MCF 10A (cell line): ENCODE data around the gene DLX4. TPM values are rescaled to one million over a fixed set of nuclear protein-coding genes. Genes with fewer than 3 reads are reported as not detected.

Experiments
- BruUV-seq: library from RNA; stranded (reverse); fragments of 400-500 nt; replicated peaks from 2 replicates; lab custom pipeline; 2021; lab: Mats Ljungman, UMichigan
- CTCF ChIA-PET: fragments of 300-600 bp; sonication (Branson Sonifier 250); formaldehyde crosslinking; extraction: SDS; loops from one replicate; lab custom pipeline; 2021; ENCODE audit warnings: antibody characterized with exemption, inconsistent platforms; lab: Yijun Ruan, JAX
- POLR2A ChIA-PET: fragments of 300-600, 350-650 bp; sonication (Branson Sonifier 250); formaldehyde crosslinking; extraction: SDS; loops from one replicate; lab custom pipeline; 2020; ENCODE audit warnings: antibody characterized with exemption, inconsistent platforms; lab: Yijun Ruan, JAX
- DNase-seq: peaks from one replicate; pipeline ENCODE4 v3.0.0-alpha.2; 2018; ENCODE audit not compliant: unreplicated experiment
- H3K27ac Mint-ChIP-seq: one replicate; pipeline ENCODE4 v1.8.0; 2022; ENCODE audit warnings: mild to moderate bottlenecking, low read depth, mixed read lengths; ENCODE audit not compliant: unreplicated experiment
- H3K27me3 Mint-ChIP-seq: one replicate; pipeline ENCODE4 v1.8.0; 2022; ENCODE audit warnings: mixed read lengths; ENCODE audit not compliant: insufficient read depth, unreplicated experiment
- H3K36me3 Mint-ChIP-seq: one replicate; pipeline ENCODE4 v1.8.0; 2022; ENCODE audit warnings: mild to moderate bottlenecking, moderate library complexity, mixed read lengths; ENCODE audit not compliant: insufficient read depth, unreplicated experiment
- H3K4me1 Mint-ChIP-seq: one replicate; pipeline ENCODE4 v1.8.0; 2022; ENCODE audit warnings: mixed read lengths; ENCODE audit not compliant: insufficient read depth, unreplicated experiment
- H3K4me3 Mint-ChIP-seq: one replicate; pipeline ENCODE4 v1.8.0; 2022; ENCODE audit warnings: mild to moderate bottlenecking, moderate library complexity, mixed read lengths; ENCODE audit not compliant: unreplicated experiment
- H3K9me3 Mint-ChIP-seq: one replicate; pipeline ENCODE4 v1.8.0; 2022; ENCODE audit warnings: mixed read lengths; ENCODE audit not compliant: unreplicated experiment
- intact Hi-C: fragments of 100-400 bp; cut with micrococcal nuclease; formaldehyde crosslinking; loops from 2 replicates; pipeline ENCODE4 v1.14.1; 2022
- total RNA-seq: library from RNA; stranded (reverse); gene quantifications from 2 replicates; pipeline ENCODE4 v1.2.3, GENCODE V29; 2022
- TF ChIP-seq, protein P1 (sequence below): fragments of 200-600 bp; IDR thresholded peaks from one replicate; pipeline ENCODE4 v1.8.0; 2022; ENCODE audit warnings: antibody characterized with exemption, mild to moderate bottlenecking; ENCODE audit not compliant: unreplicated experiment

The DLX4 gene
- total RNA-seq, 1 experiment from 2014 or later: 0.56 TPM

DNA sequence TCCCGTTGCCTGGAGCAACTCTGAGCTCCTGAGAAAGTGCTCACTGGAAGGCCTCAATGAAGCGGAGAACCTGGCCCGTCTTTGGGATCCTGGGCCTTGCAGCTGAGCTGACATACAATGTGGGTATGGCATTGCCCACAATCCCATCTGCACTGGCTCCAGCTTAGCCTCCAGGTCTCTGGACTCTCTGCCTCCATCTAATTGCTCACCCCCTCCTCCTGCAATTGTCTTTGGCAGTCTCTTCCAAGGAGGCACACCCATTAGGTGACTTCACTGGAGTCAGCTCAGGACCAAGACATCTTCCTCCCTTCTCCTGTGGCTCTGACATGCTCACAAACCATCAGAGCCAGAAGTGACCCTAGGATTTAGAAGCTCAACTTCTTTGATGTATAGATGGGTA, 1.5 kb downstream of the DLX4 start:
- CTCF ChIA-PET: interaction anchor here (0.6 to 1.5 kb wide), 2 partner anchors 27 to 28 kb away, joined by 3 to 4 read pairs; no protein-coding TSS in a partner anchor

DNA sequence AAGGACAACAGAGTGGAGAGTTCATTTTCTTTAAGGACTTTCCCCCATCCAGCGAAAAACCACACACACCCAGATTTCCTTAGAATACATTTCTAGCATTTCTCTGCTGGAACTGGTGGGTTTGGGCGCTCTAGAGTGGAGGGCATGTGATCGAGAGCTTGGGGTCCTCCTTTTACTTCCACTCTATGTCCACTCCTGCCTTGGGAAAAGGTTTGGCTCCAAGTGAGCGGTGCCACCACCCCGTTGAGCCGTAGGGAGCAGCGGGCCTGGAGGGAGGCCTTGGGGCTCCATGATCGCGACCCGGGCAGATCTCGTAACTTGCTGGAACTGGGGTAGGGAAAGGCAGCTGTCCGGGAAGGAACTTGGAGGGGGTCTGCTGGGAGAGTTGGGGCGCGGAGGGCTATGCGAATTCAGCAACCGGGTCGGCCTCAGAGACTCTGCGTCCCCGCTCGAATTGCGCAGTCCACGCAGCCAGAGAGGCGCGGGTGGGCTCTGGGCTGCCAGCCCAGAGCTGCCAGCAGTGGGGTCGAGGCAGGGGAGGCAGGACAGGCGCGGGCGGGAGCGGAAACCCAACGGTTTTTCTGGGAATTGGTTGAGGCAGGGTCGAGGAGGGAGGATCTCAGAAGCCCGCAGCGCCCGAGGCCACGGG, 2.3 kb downstream of the DLX4 start:
- intact Hi-C loops: no loop called here
- CTCF ChIA-PET: interaction anchor here (0.5 to 1.5 kb wide), 3 partner anchors 20 to 27 kb away, joined by 3 to 4 read pairs (median 3); no protein-coding TSS in a partner anchor
- no peaks in the 10 kb centered on the region for H3K9me3 Mint-ChIP-seq
- peaks cover 6% of the 10 kb centered on the region for H3K4me1 Mint-ChIP-seq
- H3K27me3 Mint-ChIP-seq: peaks cover 58% of the 10 kb centered on the region
- H3K4me3 Mint-ChIP-seq: no peak overlapping the region
- DNase-seq: no peak
- TF ChIP-seq, protein P1, sequence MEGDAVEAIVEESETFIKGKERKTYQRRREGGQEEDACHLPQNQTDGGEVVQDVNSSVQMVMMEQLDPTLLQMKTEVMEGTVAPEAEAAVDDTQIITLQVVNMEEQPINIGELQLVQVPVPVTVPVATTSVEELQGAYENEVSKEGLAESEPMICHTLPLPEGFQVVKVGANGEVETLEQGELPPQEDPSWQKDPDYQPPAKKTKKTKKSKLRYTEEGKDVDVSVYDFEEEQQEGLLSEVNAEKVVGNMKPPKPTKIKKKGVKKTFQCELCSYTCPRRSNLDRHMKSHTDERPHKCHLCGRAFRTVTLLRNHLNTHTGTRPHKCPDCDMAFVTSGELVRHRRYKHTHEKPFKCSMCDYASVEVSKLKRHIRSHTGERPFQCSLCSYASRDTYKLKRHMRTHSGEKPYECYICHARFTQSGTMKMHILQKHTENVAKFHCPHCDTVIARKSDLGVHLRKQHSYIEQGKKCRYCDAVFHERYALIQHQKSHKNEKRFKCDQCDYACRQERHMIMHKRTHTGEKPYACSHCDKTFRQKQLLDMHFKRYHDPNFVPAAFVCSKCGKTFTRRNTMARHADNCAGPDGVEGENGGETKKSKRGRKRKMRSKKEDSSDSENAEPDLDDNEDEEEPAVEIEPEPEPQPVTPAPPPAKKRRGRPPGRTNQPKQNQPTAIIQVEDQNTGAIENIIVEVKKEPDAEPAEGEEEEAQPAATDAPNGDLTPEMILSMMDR: no peak
- POLR2A ChIA-PET: interaction anchor here (0.7 to 0.8 kb wide), 2 partner anchors 7 to 8 kb away, joined by 3 to 5 read pairs; no protein-coding TSS in a partner anchor
- no peaks in the 10 kb centered on the region for H3K36me3 Mint-ChIP-seq
- no TSS peak for BruUV-seq
- no peak overlapping the region for H3K27ac Mint-ChIP-seq

More for the DNA sequence above, 1.5 kb downstream of the DLX4 start:
- intact Hi-C loops: no loop called here
- Mint-ChIP-seq H3K36me3 (no peaks in the 10 kb centered on the region), H3K4me3 (no peak overlapping the region), H3K4me1 (peaks cover 6% of the 10 kb centered on the region), H3K27me3 (peaks cover 66% of the 10 kb centered on the region), H3K9me3 (no peaks in the 10 kb centered on the region), H3K27ac (no peak overlapping the region)
- no peak for DNase-seq
- TF ChIP-seq, protein P1: no peak
- POLR2A ChIA-PET: interaction anchor here (0.7 to 0.8 kb wide), 2 partner anchors 8 to 9 kb away, joined by 3 to 5 read pairs; no protein-coding TSS in a partner anchor
- no TSS peak for BruUV-seq

DNA sequence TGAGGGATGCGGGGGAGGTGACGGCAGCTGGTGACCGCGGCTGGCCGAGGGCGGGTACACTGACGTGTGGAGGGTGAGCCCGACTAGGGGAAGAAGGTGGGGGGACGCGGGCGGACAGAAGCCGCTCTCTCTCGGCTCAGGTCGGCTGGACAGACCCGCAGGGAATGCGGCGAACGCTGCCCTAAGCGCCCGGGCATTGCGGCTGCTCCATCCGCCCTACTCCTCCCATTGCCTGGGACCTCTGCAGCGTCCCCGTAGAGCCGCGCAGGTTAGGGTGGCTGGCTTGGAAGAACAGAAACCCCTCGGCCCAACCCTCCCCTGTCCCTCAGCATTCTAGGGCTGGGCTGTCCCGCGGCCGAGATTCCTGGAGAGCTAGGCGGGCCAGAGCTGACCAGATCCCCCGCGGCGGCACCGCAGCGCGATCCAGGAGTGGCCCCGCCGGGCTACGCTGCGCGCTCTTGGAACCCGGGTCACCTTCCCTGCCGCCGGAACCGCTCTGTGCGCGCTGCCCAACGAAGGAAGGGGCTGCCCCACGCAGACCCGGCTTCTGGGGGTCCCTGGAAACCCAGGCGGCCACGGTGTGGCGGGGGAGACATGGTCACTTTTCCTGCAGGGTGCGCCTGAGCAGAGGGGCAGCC, 3.0 kb downstream of the DLX4 start:
- intact Hi-C loops: no loop called here
- TF ChIP-seq, protein P1: no peak
- Mint-ChIP-seq H3K27me3 (peaks cover 51% of the 10 kb centered on the region), H3K9me3 (no peaks in the 10 kb centered on the region), H3K4me3 (no peak overlapping the region), H3K27ac (no peak overlapping the region), H3K4me1 (peaks cover 6% of the 10 kb centered on the region), H3K36me3 (no peaks in the 10 kb centered on the region)
- CTCF ChIA-PET: interaction anchor here (0.5 to 1.4 kb wide), 3 partner anchors 20 to 116 kb away, joined by 3 to 6 read pairs (median 4); no protein-coding TSS in a partner anchor
- no peak for DNase-seq
- no TSS peak for BruUV-seq
- POLR2A ChIA-PET: no interaction called here
